GM19023 (cell line): ENCODE data around the gene CYTIP.
A peak's percentile ranks its signal among the peaks of the same experiment; 100 is the strongest.
"Not testable (repeated sequence)": the region's sequence is repeated elsewhere in the genome, so short reads cannot be mapped to it uniquely, and the experiment has no call there.

Experiments used
- ATAC-seq: cut with Tn5 transposase; IDR thresholded peaks from one replicate; pipeline ENCODE4 v1.9.1; 2021; ENCODE audit warnings: mild to moderate bottlenecking, moderate library complexity; ENCODE audit not compliant: unreplicated experiment

CYTIP gene

GRCh38 chr2:157427003-157427921 lies 16.6 kb downstream of the CYTIP start:
- no peak for ATAC-seq

- ATAC-seq, result no peak
These were observed 17.4 kb downstream of the CYTIP start for GRCh38 chr2:157426477-157426994.

GRCh38 chr2:157424374-157424773 lies 19.5 kb downstream of the CYTIP start:
- ATAC-seq, result no peak

DNA sequence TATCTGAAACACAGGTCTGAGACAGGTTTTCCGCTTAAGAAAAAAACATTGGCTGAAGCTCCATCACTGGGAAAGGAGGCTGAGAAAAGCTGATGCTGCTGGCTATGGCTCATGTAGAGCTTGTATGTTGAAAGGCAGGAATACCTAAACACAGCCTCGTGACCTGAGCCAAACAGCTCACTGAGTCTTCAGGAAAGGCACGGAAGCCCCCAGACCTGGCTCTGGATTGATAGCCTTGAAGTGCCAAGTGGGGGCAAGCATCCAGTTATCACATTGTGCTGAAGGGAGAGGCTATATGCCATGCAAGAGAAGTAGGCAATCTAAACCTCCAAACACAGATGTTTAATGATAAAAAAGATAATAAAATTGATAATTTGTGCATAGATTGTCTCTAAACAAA lies 21.9 kb downstream of the CYTIP start:
- ATAC-seq, result no peak

DNA sequence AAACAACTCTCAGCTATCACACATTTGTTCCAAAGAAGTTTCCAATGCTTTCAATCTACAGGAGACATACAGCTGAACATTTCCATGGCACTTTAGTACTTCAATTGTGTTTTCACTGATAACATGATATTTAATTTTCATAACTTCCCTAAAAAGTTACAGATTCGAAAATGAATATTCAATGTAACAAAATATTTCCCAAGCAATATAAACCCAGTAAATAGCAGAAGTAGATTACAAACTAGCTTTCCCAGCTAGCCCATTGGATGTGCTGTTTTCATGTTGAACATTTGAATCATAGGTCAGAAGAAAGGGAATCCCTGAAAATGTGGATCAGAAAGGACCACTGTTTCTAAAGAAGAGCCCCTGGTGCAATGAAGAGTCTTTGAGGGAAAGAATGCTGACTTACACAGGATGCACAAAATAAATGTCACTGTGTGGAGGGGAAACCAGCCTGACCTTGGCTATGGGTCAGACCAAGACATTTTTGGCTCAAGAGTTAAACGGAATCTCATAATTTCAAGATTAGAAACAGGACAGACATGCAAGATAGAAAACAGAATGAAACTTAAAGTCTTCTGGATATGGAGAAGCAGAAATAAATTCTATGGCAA lies 22.5 kb downstream of the CYTIP start:
- no peak for ATAC-seq

DNA sequence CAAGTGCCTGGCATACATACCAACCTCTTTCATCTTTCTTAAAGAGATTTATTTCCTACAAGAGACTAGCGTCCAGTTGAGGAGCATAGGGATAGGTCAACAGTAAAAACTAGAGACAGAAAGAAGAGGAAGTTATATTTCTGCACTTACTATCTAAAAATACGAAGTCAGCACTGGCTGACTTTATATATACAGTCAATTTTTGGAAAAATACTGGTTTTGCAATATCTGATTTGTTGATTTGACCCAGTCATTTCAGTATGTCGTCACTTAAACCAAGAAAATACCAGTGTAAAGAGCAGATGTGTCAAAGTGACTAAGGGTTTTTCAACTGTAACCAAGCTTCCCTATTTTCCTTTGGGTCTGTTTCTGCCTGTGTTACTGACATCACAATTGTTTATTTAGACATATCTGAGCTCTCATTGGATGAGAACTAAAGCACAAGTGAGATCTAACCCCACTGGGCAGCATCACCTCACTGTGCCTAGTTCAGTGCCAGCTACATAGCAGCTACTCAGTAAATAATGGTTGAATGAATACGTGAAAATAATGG lies 23.0 kb downstream of the CYTIP start:
- peak; percentile 49 for ATAC-seq

GRCh38 chr2:157419031-157419575 lies 24.8 kb downstream of the CYTIP start:
- no peak for ATAC-seq

DNA sequence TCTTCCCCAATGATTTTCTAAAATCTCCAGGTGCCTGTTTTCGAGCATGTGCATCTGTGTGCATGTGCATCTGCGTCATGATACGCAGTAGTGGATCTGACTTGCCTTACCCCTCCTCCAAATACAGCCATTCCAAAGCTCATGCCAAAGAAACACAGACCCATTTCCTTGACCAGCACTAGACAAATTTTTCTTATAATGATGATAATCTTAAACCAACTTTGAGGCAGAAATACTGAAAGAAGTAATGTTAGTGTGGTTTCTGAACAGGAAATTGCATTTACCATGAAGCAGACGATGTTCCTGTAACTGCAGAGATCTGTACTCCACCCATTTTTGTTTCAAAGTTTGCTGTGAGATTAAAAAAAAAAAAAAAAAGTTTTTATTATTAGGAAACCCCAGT lies 25.6 kb downstream of the CYTIP start:
- no peak for ATAC-seq

GRCh38 chr2:157415591-157416101 lies 28.2 kb downstream of the CYTIP start:
- no peak for ATAC-seq

GRCh38 chr2:157414050-157414449 lies 29.8 kb downstream of the CYTIP start:
- peak; percentile 11 for ATAC-seq

GRCh38 chr2:157413326-157414035 lies 30.4 kb downstream of the CYTIP start:
- peak; percentile 94 for ATAC-seq

DNA sequence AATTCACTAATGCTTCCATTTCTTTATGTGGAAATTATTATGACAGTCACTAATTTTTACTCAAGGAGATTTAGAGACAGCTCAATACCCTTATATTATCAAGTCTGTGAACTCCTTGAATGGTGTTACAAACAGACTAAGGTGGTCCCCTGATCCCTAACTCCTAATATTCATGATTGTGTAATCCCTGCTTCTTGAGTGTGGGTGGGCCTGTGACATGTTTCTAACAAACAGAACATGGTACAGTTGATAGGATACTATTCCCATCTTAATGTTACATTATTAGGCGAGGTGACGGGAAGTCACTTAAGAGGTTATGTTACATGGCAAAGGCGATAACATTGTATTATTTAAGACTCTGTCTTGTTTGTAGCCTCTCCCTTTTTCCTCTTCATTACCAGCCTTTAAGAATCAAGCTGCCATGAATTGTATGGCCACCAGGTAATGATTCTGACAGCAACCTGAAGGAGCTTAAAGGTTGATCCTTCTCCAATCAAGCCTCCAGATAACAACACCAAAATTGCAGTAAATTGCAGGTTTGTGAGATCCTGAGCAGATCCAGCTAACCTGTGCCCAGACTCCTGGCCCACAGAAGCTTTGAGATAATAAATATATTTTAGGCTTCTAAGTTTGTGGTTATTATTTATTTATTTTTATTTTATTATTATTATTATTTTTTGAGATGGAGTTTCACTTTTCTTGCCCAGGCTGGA lies 32.1 kb downstream of the CYTIP start:
- no peak for ATAC-seq

DNA sequence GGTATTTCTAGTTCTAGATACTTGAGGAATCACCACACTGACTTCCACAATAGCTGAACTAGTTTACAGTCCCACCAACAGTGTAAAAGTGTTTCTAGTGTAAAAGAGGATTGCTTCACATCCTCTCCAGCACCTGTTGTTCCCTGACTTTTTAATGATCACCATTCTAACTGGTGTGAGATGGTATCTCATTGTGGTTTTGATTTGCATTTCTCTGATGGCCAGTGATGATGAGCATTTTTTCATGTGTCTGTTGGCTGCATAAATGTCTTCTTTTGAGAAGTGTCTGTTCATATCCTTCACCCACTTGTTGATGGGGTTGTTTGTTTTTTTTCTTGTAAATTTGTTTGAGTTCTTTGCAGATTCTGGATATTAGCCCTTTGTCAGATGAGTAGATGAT lies 38.5 kb downstream of the CYTIP start:
- ATAC-seq, result not testable (repeated sequence)

- ATAC-seq, result peak; percentile 84
These were observed 39.5 kb downstream of the CYTIP start for GRCh38 chr2:157404363-157404762.

- ATAC-seq, result not testable (repeated sequence)
These were observed 40.9 kb downstream of the CYTIP start for GRCh38 chr2:157402801-157403485.

GRCh38 chr2:157395811-157396210 lies 48.1 kb downstream of the CYTIP start:
- ATAC-seq, result no peak

GRCh38 chr2:157394928-157395327 lies 49.0 kb downstream of the CYTIP start:
- ATAC-seq, result no peak

DNA sequence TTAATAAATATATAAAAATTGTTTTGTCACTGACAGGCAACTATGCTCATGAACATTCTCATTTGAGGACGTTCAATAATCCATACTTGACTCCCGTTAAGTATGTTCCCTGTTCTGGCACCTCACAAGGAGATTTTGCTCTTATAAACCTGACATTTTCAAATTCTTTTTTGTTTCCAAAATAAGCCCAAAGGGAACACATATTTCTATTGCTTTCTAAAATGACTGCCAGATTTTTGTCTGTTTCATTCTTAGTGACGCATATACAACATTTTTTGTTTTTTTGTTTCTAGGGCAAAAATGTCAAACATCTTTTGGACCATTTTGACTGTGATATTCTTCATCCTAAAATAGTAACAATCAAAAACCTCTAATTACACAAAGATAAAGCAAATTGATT lies 50.5 kb downstream of the CYTIP start:
- ATAC-seq, result no peak

DNA sequence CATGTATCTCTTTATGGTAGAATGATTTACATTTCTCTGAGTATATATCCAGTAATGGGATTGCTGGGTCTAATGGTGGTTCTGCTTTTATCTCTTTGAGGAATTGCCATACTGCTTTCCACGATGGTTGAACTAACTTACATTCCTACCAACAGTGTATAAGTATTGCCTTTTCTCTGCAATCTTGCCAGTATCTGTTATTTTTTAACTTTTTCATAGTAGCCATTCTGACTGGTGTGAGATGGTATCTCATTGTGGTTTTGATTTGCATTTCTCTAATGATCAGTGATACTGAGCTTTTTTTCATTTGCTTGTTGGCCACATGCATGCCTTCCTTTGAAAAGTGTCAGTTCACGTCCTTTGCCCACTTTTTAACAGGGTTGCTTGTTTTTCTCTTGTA lies 55.1 kb downstream of the CYTIP start:
- no peak for ATAC-seq
